ENCODE data around the gene DEF6.

DEF6 gene

DNA sequence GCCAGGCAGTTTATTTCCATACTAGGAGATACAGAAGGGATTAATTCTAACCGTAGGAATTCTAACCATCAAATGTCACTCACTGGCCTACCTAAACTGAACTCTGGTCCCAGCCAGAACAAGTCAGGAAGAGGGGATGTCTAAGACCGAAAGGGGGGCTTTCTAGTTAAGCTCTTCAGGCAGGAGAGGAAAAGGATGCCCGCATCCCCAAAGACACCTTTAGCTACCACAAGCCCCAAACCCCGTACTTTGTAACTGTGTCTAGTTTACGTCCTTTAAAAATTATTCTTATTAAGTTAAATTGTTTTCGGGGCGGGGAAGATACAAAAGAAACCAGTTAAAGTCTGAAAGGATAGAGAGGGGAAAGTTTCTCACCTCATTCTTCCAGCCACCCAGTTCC, 39.3 kb upstream of the DEF6 start:
- TF ChIP-seq BHLHE40 (IDR thresholded peaks at IDR 0.05; ENCODE audit: borderline replicate concordance) (no peak), ELF4 (IDR thresholded peaks at IDR 0.05) (no peak), ARNT (IDR thresholded peaks at IDR 0.05) (no peak), FOXA1 (IDR thresholded peaks at IDR 0.05) (no peak), LEF1 (IDR thresholded peaks at IDR 0.05; ENCODE audit: borderline replicate concordance) (no peak), CTBP1 (IDR thresholded peaks at IDR 0.05; ENCODE audit: borderline replicate concordance) (no peak), FOXM1 (IDR thresholded peaks at IDR 0.05; ENCODE audit: borderline replicate concordance) (no peak), TARDBP (IDR thresholded peaks at IDR 0.05) (no peak), SP1 (IDR thresholded peaks at IDR 0.05) (no peak), SUZ12 (IDR thresholded peaks at IDR 0.05) (no peak), ZNF384 (IDR thresholded peaks at IDR 0.05) (no peak), FOXK2 (IDR thresholded peaks at IDR 0.05) (no peak), HDGF (IDR thresholded peaks at IDR 0.05; ENCODE audit: borderline replicate concordance) (no peak), NFRKB (IDR thresholded peaks at IDR 0.05) (no peak), L3MBTL2 (conservative IDR thresholded peaks at IDR 0.05) (no peak)
- TF ChIP-seq, protein P1, sequence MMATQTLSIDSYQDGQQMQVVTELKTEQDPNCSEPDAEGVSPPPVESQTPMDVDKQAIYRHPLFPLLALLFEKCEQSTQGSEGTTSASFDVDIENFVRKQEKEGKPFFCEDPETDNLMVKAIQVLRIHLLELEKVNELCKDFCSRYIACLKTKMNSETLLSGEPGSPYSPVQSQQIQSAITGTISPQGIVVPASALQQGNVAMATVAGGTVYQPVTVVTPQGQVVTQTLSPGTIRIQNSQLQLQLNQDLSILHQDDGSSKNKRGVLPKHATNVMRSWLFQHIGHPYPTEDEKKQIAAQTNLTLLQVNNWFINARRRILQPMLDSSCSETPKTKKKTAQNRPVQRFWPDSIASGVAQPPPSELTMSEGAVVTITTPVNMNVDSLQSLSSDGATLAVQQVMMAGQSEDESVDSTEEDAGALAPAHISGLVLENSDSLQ (IDR thresholded peaks at IDR 0.05), result no peak
- no peak for DNase-seq (ENCODE audit: extremely low spot score)
- POLR2A ChIA-PET, result interaction anchor here (1.1 to 1.9 kb wide), 11 partner anchors 7 to 209 kb away, joined by 3 to 8 read pairs (median 4); no protein-coding TSS in a partner anchor
- CTCF ChIA-PET, result interaction anchor here (1.1 to 1.6 kb wide), 5 partner anchors 10 to 413 kb away, joined by 3 to 7 read pairs (median 4); no protein-coding TSS in a partner anchor

DNA sequence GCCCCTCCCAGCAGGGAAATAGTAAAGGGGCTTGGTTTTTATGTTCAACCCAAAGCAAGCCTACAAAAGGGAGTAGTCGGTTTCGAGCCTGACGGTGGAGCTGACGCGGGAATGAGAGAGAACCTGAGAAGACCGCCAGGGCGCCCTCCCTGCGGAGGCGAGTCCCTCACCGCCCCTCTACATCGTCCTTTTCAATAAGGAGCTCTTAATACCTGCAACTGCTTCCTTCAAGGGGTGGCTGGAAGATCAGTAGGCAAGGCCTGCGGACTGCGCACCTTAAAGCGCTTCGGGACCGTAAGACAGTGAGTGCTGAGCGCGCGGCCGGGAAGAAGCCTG, 38.8 kb upstream of the DEF6 start:
- ChIA-PET POLR2A (interaction anchor here (0.7 to 1.9 kb wide), 20 partner anchors 8 to 370 kb away, joined by 3 to 10 read pairs (median 4); partner anchors contain the start of genes ANKS1A and SCUBE3), CTCF (interaction anchor here (0.7 to 1.6 kb wide), 7 partner anchors 10 to 413 kb away, joined by 3 to 7 read pairs (median 4); no protein-coding TSS in a partner anchor)
- TF ChIP-seq ELF4 (IDR thresholded peaks at IDR 0.05) (no peak), ZNF384 (IDR thresholded peaks at IDR 0.05) (no peak), TARDBP (IDR thresholded peaks at IDR 0.05) (no peak), FOXM1 (IDR thresholded peaks at IDR 0.05; ENCODE audit: borderline replicate concordance) (no peak), HDGF (IDR thresholded peaks at IDR 0.05; ENCODE audit: borderline replicate concordance) (no peak), ARNT (IDR thresholded peaks at IDR 0.05) (no peak), FOXA1 (IDR thresholded peaks at IDR 0.05) (no peak), CTBP1 (IDR thresholded peaks at IDR 0.05; ENCODE audit: borderline replicate concordance) (no peak), SUZ12 (IDR thresholded peaks at IDR 0.05) (no peak), BHLHE40 (IDR thresholded peaks at IDR 0.05; ENCODE audit: borderline replicate concordance) (no peak), NFRKB (IDR thresholded peaks at IDR 0.05) (no peak), LEF1 (IDR thresholded peaks at IDR 0.05; ENCODE audit: borderline replicate concordance) (no peak), FOXK2 (IDR thresholded peaks at IDR 0.05) (no peak)
- TF ChIP-seq, protein P1 (IDR thresholded peaks at IDR 0.05), result no peak
- DNase-seq (ENCODE audit: extremely low spot score), result peak; percentile 69

DNA sequence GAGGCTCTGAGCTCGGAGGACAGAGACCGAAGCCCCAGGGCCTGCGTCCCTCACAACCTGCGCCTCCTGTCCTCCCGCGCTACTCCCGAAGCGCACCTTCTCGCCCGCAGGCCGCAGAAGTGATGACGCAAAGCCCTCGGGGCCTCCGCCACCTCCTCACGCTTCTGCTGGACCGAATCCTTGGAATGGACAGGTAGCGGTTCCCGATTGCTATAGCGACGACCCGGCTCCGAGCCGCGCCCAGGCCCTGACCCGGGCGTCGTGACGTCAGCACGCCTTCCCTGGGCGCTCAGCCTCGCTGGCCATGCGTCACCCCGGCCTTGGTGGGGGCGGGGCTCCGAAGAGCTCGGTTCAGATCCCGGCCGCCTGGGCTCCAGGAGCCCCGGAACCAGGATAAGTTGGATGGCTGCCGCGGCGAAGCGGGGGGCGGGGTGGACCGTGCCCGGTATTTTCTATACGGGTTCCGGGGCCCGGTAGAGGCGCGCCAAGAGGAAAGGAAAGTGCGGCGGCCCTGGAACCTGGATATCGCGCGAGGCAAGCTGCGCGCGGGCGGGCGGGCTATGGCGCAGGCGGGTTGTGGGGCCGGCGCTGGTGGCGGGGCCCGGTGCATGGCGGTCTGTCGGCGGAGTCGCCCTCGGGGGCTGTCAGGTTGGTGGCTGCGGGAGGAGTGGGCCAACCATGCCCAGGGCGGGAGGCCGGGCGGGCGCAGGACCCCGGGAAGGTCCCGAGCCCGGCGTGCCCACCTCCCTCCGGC, 38.2 kb upstream of the DEF6 start, which contains the start of gene ZNF76:
Gene ZNF76, plus strand, starts transcription at position 542 of the 754 bp plus-strand sequence. CDS start 21,417 bp downstream, outside the sequence.
- ChIA-PET POLR2A (interaction anchor here (0.7 to 1.9 kb wide), 21 partner anchors 8 to 371 kb away, joined by 3 to 10 read pairs (median 4); partner anchors contain the start of genes ANKS1A and SCUBE3), CTCF (interaction anchor here (0.7 to 1.6 kb wide), 7 partner anchors 11 to 412 kb away, joined by 3 to 7 read pairs (median 4); no protein-coding TSS in a partner anchor)
- TF ChIP-seq SP1 (IDR thresholded peaks at IDR 0.05) (no peak), BHLHE40 (IDR thresholded peaks at IDR 0.05; ENCODE audit: borderline replicate concordance) (no peak), ELF4 (IDR thresholded peaks at IDR 0.05) (0 out of 2 replicates have a peak, but pooled peaks have one; percentile 15), FOXA1 (IDR thresholded peaks at IDR 0.05) (no peak), TARDBP (IDR thresholded peaks at IDR 0.05) (peak; percentile 96), CTBP1 (IDR thresholded peaks at IDR 0.05; ENCODE audit: borderline replicate concordance) (no peak; the same call in 1 of the 2 replicates), ZNF384 (IDR thresholded peaks at IDR 0.05) (no peak), SUZ12 (IDR thresholded peaks at IDR 0.05) (no peak), LEF1 (IDR thresholded peaks at IDR 0.05; ENCODE audit: borderline replicate concordance) (peak; percentile 97), L3MBTL2 (conservative IDR thresholded peaks at IDR 0.05) (peak; percentile 32), ARNT (IDR thresholded peaks at IDR 0.05) (peak; percentile 61), FOXK2 (IDR thresholded peaks at IDR 0.05) (no peak), FOXM1 (IDR thresholded peaks at IDR 0.05; ENCODE audit: borderline replicate concordance) (no peak), NFRKB (IDR thresholded peaks at IDR 0.05) (peak; percentile 39; the same call in 1 of the 2 replicates), HDGF (IDR thresholded peaks at IDR 0.05; ENCODE audit: borderline replicate concordance) (no peak)
- TF ChIP-seq, protein P1 (IDR thresholded peaks at IDR 0.05), result no peak
- DNase-seq (ENCODE audit: extremely low spot score), result peak; percentile 99

DNA sequence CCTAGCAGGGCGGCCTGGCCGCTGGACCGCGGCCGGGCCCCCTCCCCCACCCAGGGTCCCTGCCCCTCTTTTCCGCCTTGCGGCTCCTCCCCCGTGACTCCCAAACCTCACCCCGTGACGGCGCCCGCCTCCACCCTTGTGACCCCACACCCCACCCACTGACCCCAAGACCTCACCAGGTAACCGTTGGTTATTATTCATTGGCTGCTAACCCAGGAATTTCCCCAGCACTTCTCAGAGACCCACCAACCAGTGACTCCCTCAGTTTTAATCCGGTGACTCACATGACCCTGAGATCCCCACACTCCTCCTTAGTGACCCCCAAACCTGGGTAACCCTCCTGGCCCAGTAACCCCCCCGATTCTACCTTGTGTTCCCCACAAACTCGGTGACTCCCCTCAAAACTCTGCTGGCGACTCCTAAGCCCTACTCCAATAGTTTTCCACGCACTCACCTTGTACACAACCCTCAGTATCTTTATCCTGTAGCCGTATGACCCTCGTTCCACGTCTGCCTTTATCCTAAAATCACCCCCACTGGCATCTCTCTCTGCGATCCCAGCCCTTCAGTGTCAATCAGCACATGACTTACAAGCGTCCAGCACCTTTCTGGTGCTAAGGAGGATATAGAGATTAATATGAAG, 37.5 kb upstream of the DEF6 start:
- DNase-seq (ENCODE audit: extremely low spot score), result no peak
- no peak for TF ChIP-seq FOXM1 (IDR thresholded peaks at IDR 0.05; ENCODE audit: borderline replicate concordance)
- TF ChIP-seq NFRKB (IDR thresholded peaks at IDR 0.05), result no peak
- no peak for TF ChIP-seq ELF4 (IDR thresholded peaks at IDR 0.05)
- TF ChIP-seq LEF1 (IDR thresholded peaks at IDR 0.05; ENCODE audit: borderline replicate concordance), result no peak
- TF ChIP-seq BHLHE40 (IDR thresholded peaks at IDR 0.05; ENCODE audit: borderline replicate concordance), result no peak
- TF ChIP-seq ARNT (IDR thresholded peaks at IDR 0.05), result no peak
- TF ChIP-seq FOXK2 (IDR thresholded peaks at IDR 0.05), result no peak
- no peak for TF ChIP-seq SUZ12 (IDR thresholded peaks at IDR 0.05)
- TF ChIP-seq CTBP1 (IDR thresholded peaks at IDR 0.05; ENCODE audit: borderline replicate concordance), result no peak
- no peak for TF ChIP-seq HDGF (IDR thresholded peaks at IDR 0.05; ENCODE audit: borderline replicate concordance)
- TF ChIP-seq L3MBTL2 (conservative IDR thresholded peaks at IDR 0.05), result no peak
- no peak for TF ChIP-seq TARDBP (IDR thresholded peaks at IDR 0.05)
- TF ChIP-seq SP1 (IDR thresholded peaks at IDR 0.05), result no peak
- TF ChIP-seq, protein P1 (IDR thresholded peaks at IDR 0.05), result no peak
- TF ChIP-seq FOXA1 (IDR thresholded peaks at IDR 0.05), result no peak
- TF ChIP-seq ZNF384 (IDR thresholded peaks at IDR 0.05), result no peak
- POLR2A ChIA-PET, result interaction anchor here (0.8 to 1.9 kb wide), 15 partner anchors 8 to 228 kb away, joined by 3 to 10 read pairs (median 5); no protein-coding TSS in a partner anchor
- CTCF ChIA-PET, result interaction anchor here (1.1 to 1.6 kb wide), 2 partner anchors 19 to 36 kb away, joined by 3 to 7 read pairs; no protein-coding TSS in a partner anchor
